ENCODE data around the gene FAM174A. TPM values are rescaled to one million over a fixed set of nuclear protein-coding genes. Genes with fewer than 3 reads are reported as not detected.

FAM174A gene
- total RNA-seq, 1 experiment from 2014 or later = 6.4 TPM

DNA sequence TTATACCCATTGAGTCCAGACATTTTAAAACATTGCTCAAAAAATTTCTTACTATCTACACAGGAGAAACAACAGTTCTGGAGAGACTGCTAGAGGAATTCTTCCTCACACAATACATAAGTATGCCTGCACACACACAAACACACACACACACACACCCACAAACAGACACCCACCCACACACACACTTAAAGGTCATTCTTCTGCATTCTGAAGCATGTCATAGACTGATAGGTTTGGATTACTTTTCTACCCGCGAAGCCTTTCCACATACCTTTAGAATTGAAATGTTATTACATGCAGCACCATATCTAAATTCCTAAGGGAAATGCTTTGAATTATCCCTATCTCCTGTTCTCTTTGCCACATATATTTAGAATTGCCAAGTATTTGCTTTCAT is 80.2 kb downstream of the FAM174A start (continued):
- TF ChIP-seq, protein P1, sequence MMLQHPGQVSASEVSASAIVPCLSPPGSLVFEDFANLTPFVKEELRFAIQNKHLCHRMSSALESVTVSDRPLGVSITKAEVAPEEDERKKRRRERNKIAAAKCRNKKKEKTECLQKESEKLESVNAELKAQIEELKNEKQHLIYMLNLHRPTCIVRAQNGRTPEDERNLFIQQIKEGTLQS (CRISPR knock-in tag; conservative IDR thresholded peaks at IDR 0.05) = no peak
- TF ChIP-seq TCF7 (CRISPR knock-in tag; IDR thresholded peaks at IDR 0.05; ENCODE audit: low read depth) = no peak
- TF ChIP-seq ZNF219 (CRISPR knock-in tag; IDR thresholded peaks at IDR 0.05; ENCODE audit: borderline replicate concordance) = no peak
- no peak for TF ChIP-seq ZBTB21 (CRISPR knock-in tag; IDR thresholded peaks at IDR 0.05; ENCODE audit: borderline replicate concordance)
- TF ChIP-seq CREB1 (CRISPR knock-in tag; IDR thresholded peaks at IDR 0.05) = no peak
- TF ChIP-seq STAT6 (CRISPR knock-in tag; conservative IDR thresholded peaks at IDR 0.05; ENCODE audit: low read depth) = no peak

GRCh38 chr5:100616291-100616690 is 81.1 kb downstream of the FAM174A start:
- ATAC-seq (no peak), DNase-seq (ENCODE audit: low spot score) (no peak)
- CTCF ChIA-PET = no interaction called here
- no peaks in the 10 kb centered on the region for H3K27me3 Mint-ChIP-seq (ENCODE audit: low read depth)
- H3K27ac Mint-ChIP-seq = no peak overlapping the region
- H3K36me3 Mint-ChIP-seq = no peaks in the 10 kb centered on the region
- H3K4me1 Mint-ChIP-seq = peaks cover 6% of the 10 kb centered on the region
- H3K9me3 Mint-ChIP-seq = peaks cover 17% of the 10 kb centered on the region
- POLR2A ChIA-PET = no interaction called here
- H3K4me3 Mint-ChIP-seq = no peak overlapping the region
- TF ChIP-seq ZMAT4 (CRISPR knock-in tag; IDR thresholded peaks at IDR 0.05) (no peak), EMX1 (CRISPR knock-in tag; IDR thresholded peaks at IDR 0.05) (no peak), ZNF512 (CRISPR knock-in tag; IDR thresholded peaks at IDR 0.05; ENCODE audit: borderline replicate concordance) (no peak), USF2 (CRISPR knock-in tag; IDR thresholded peaks at IDR 0.05) (no peak), CBFB (CRISPR knock-in tag; IDR thresholded peaks at IDR 0.05; ENCODE audit: low read depth) (no peak), ZNF121 (CRISPR knock-in tag; IDR thresholded peaks at IDR 0.05) (no peak), ETV6 (CRISPR knock-in tag; IDR thresholded peaks at IDR 0.05) (no peak), NR3C1 (CRISPR knock-in tag; conservative IDR thresholded peaks at IDR 0.05; ENCODE audit: low read depth) (no peak), ZNF425 (CRISPR knock-in tag; conservative IDR thresholded peaks at IDR 0.05) (no peak), ZBTB21 (CRISPR knock-in tag; IDR thresholded peaks at IDR 0.05; ENCODE audit: borderline replicate concordance) (no peak), AR (CRISPR knock-in tag; IDR thresholded peaks at IDR 0.05) (no peak), NFE2L1 (CRISPR knock-in tag; IDR thresholded peaks at IDR 0.05) (no peak), TEAD4 (CRISPR knock-in tag; IDR thresholded peaks at IDR 0.05) (no peak), STAT6 (CRISPR knock-in tag; conservative IDR thresholded peaks at IDR 0.05; ENCODE audit: low read depth) (no peak)
- TF ChIP-seq, protein P2, sequence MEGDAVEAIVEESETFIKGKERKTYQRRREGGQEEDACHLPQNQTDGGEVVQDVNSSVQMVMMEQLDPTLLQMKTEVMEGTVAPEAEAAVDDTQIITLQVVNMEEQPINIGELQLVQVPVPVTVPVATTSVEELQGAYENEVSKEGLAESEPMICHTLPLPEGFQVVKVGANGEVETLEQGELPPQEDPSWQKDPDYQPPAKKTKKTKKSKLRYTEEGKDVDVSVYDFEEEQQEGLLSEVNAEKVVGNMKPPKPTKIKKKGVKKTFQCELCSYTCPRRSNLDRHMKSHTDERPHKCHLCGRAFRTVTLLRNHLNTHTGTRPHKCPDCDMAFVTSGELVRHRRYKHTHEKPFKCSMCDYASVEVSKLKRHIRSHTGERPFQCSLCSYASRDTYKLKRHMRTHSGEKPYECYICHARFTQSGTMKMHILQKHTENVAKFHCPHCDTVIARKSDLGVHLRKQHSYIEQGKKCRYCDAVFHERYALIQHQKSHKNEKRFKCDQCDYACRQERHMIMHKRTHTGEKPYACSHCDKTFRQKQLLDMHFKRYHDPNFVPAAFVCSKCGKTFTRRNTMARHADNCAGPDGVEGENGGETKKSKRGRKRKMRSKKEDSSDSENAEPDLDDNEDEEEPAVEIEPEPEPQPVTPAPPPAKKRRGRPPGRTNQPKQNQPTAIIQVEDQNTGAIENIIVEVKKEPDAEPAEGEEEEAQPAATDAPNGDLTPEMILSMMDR (IDR thresholded peaks at IDR 0.05) = no peak
- TF ChIP-seq, protein P1 (CRISPR knock-in tag; conservative IDR thresholded peaks at IDR 0.05) = no peak

Data from WTC11 (cell line).